Measurements from ENCODE around the gene ELMO3.

- TF ChIP-seq CTCF (conservative IDR thresholded peaks at IDR 0.05 in 1 of 2, IDR thresholded peaks at IDR 0.05 in 1 of 2; ENCODE audit: low read depth in 1 of 2, low read length in 2 of 2) (no peak), EZH2 (IDR thresholded peaks at IDR 0.05; ENCODE audit: low read length, missing control alignments) (no peak)
These were observed 48.7 kb upstream of the ELMO3 start for GRCh38 chr16:67150047-67150832.

All from fibroblast of lung (primary cell).